HepG2 (cell line): Measurements from ENCODE around the gene CHST3. TPM values are rescaled to one million over a fixed set of nuclear protein-coding genes. Genes with fewer than 3 reads are reported as not detected.

Source experiments
- ATAC-seq: fragments of 200-7000 bp; cut with Tn5 transposase; 3 replicates; pipeline ENCODE4 v1.9.1; 2020; ENCODE audit warnings: mild to moderate bottlenecking, moderate library complexity
- BruUV-seq: library from RNA; stranded (reverse); fragments of 400-500 nt; replicated peaks from 2 replicates; lab custom pipeline; 2021; lab: Mats Ljungman, UMichigan
- CTCF ChIA-PET: fragments of 300-600 bp; formaldehyde crosslinking; extraction: SDS; loops from one replicate; lab custom pipeline; 2021; ENCODE audit warnings: low total read pairs, inconsistent platforms, low intra/inter-chr PET ratio; lab: Yijun Ruan, JAX
- POLR2A ChIA-PET: fragments of 350-600 bp; sonication (Branson Sonifier 250); formaldehyde crosslinking; loops from one replicate; lab custom pipeline; 2020; ENCODE audit warnings: antibody characterized with exemption, inconsistent platforms; lab: Yijun Ruan, JAX
- DNase-seq: peaks from one replicate; pipeline ENCODE4 v3.0.0-alpha.2; 2015; ENCODE audit warnings: low spot score
- FAIRE-seq: peaks from 3 replicates; lab custom pipeline; 2011; peaks lifted over from hg19 to GRCh38; lab: Jason Lieb, UNC
- H2AFZ ChIP-seq: one replicate; pipeline ENCODE4 v1.6.1; 2011; ENCODE audit warnings: low read length, inconsistent platforms
- H3K27ac ChIP-seq: fragments of 300-600 bp; 3 replicates; pipeline ENCODE4 v1.8.0; 2011; ENCODE audit warnings: mixed run types, mild to moderate bottlenecking, mixed read lengths, low read length, inconsistent platforms; ENCODE audit not compliant: insufficient read depth; ENCODE audit errors: extremely low read length
- H3K27me3 ChIP-seq, 2 experiments: fragments of 200-600 bp in 1 of 2; 2 replicates in 1 of 2; 3 replicates in 1 of 2; pipeline versions ENCODE4 v1.6.0 to v1.8.0; 2011; ENCODE audit warnings: low read length in 2 of 2, mild to moderate bottlenecking in 2 of 2, moderate library complexity in 2 of 2, inconsistent platforms in 1 of 2; ENCODE audit not compliant: insufficient read depth in 2 of 2, control insufficient read depth in 1 of 2
- H3K36me3 ChIP-seq, 2 experiments: fragments of 200-600 bp in 1 of 2; replicated peaks in 1 of 2; 2 replicates in 1 of 2; 3 replicates in 1 of 2; pipeline versions ENCODE4 v1.5.1 to v1.8.0; 2011; ENCODE audit warnings: low read length in 2 of 2, inconsistent platforms in 1 of 2; ENCODE audit not compliant: insufficient read depth in 2 of 2, control insufficient read depth in 1 of 2
- H3K4me1 ChIP-seq: 2 replicates; pipeline ENCODE4 v1.5.1; 2012; ENCODE audit warnings: low read length, inconsistent platforms; ENCODE audit not compliant: insufficient read depth
- H3K4me2 ChIP-seq: 2 replicates; pipeline ENCODE4 v1.6.0; 2011; ENCODE audit warnings: low read depth, low read length, inconsistent platforms
- H3K4me3 ChIP-seq, 3 experiments: fragments of 200-600 bp in 1 of 3; sonication (generic), shearing (Covaris generic) in 1 of 3; replicated peaks in 1 of 3; 2 replicates each; pipeline ENCODE4 v1.5.1; 2011 to 2016; ENCODE audit warnings: low read length in 3 of 3, inconsistent platforms in 2 of 3, low read depth in 2 of 3, mild to moderate bottlenecking in 2 of 3, control low read depth in 1 of 3, mixed read lengths in 1 of 3; ENCODE audit not compliant: insufficient read depth in 1 of 3
- H3K79me2 ChIP-seq: one replicate; pipeline ENCODE4 v1.6.1; 2011; ENCODE audit warnings: low read length, inconsistent platforms; ENCODE audit not compliant: insufficient read depth
- H3K9ac ChIP-seq: 2 replicates; pipeline ENCODE4 v1.6.0; 2011; ENCODE audit warnings: mild to moderate bottlenecking, low read depth, low read length, inconsistent platforms; ENCODE audit not compliant: insufficient read depth
- H3K9me3 ChIP-seq: 2 replicates; pipeline ENCODE4 v1.5.1; 2012; ENCODE audit warnings: mild to moderate bottlenecking, low read length
- H4K20me1 ChIP-seq: 2 replicates; pipeline ENCODE4 v1.6.0; 2011; ENCODE audit warnings: inconsistent platforms, mild to moderate bottlenecking, low read length, moderate library complexity; ENCODE audit not compliant: insufficient read depth
- CBX5 ChIP-seq: sonication (generic); formaldehyde crosslinking; IDR thresholded peaks from 2 replicates; pipeline ENCODE4 v1.4.0; 2020; ENCODE audit warnings: missing genetic modification reagents, borderline replicate concordance
- FOXO4 ChIP-seq: sonication (generic); formaldehyde crosslinking; conservative IDR thresholded peaks from 2 replicates; pipeline ENCODE4 v1.8.1; 2023; ENCODE audit warnings: missing genetic modification reagents
- HIVEP1 ChIP-seq: sonication (generic); formaldehyde crosslinking; IDR thresholded peaks from 2 replicates; pipeline ENCODE4 v1.4.0; 2020; ENCODE audit warnings: mild to moderate bottlenecking, missing genetic modification reagents
- HNRNPL ChIP-seq: fragments of 200-400 bp; formaldehyde crosslinking; IDR thresholded peaks from 2 replicates; pipeline ENCODE4 v1.6.1; 2017; ENCODE audit warnings: mild to moderate bottlenecking, low read depth, low read length
- MAZ ChIP-seq, 2 experiments: sonication (generic) in 1 of 2; formaldehyde crosslinking in 1 of 2; IDR thresholded peaks; 2 replicates each; pipeline versions ENCODE4 v1.5.0 to v1.6.1; 2012 to 2020; ENCODE audit warnings: low read depth in 2 of 2, mild to moderate bottlenecking in 2 of 2, borderline replicate concordance in 1 of 2, improper control_type of control experiment in 1 of 2, low read length in 1 of 2, missing genetic modification reagents in 1 of 2, moderate library complexity in 1 of 2
- MTF1 ChIP-seq: sonication (generic); formaldehyde crosslinking; IDR thresholded peaks from 2 replicates; pipeline ENCODE4 v1.5.0; 2020; ENCODE audit warnings: missing genetic modification reagents
- NPAS2 ChIP-seq: sonication (generic); formaldehyde crosslinking; IDR thresholded peaks from 2 replicates; pipeline ENCODE4 v1.8.0; 2022; ENCODE audit warnings: mild to moderate bottlenecking, missing genetic modification reagents, borderline replicate concordance
- RXRA ChIP-seq: sonication (generic); formaldehyde crosslinking; IDR thresholded peaks from 2 replicates; pipeline ENCODE4 v1.5.1; 2020; ENCODE audit warnings: missing genetic modification reagents
- UBTF ChIP-seq: sonication (generic); formaldehyde crosslinking; IDR thresholded peaks from 2 replicates; pipeline ENCODE4 v1.4.0; 2020; ENCODE audit warnings: mild to moderate bottlenecking, missing genetic modification reagents
- ZBTB20 ChIP-seq: sonication (generic); formaldehyde crosslinking; IDR thresholded peaks from 2 replicates; pipeline ENCODE4 v1.8.1; 2023; ENCODE audit warnings: missing genetic modification reagents, low read depth, mild to moderate bottlenecking, borderline replicate concordance
- ZMYM3 ChIP-seq: sonication (generic); formaldehyde crosslinking; IDR thresholded peaks from 2 replicates; pipeline ENCODE4 v1.5.1; 2020; ENCODE audit warnings: mild to moderate bottlenecking, missing genetic modification reagents
- ZNF280B ChIP-seq: sonication (generic); formaldehyde crosslinking; IDR thresholded peaks from 2 replicates; pipeline ENCODE4 v1.5.0; 2020; ENCODE audit warnings: missing genetic modification reagents, mild to moderate bottlenecking, borderline replicate concordance
- ZNF3 ChIP-seq: IDR thresholded peaks from 2 replicates; pipeline ENCODE4 v1.7.0; 2017; ENCODE audit warnings: inconsistent platforms
- ZNF317 ChIP-seq: sonication (generic); formaldehyde crosslinking; IDR thresholded peaks from 2 replicates; pipeline ENCODE4 v1.5.0; 2020; ENCODE audit warnings: mild to moderate bottlenecking, missing genetic modification reagents
- ZNF768 ChIP-seq: sonication (generic); formaldehyde crosslinking; IDR thresholded peaks from 2 replicates; pipeline ENCODE4 v1.4.0; 2020; ENCODE audit warnings: missing genetic modification reagents
- WGBS: methylation state at CpG from one replicate; pipeline ENCODE4 v1.1.6; 2017; ENCODE audit warnings: low lambda C conversion rate; 5-methylcytosine and 5-hydroxymethylcytosine counted together
- in situ Hi-C: cut with HindIII; loops from 2 replicates; pipeline ENCODE4 v1.10.0; 2017; ENCODE audit warnings: low pct_unique_long_range_greater_than_20kb; ENCODE audit not compliant: extremely low pct_ligation_motif_present
- intact Hi-C: fragments of 100-400 bp; cut with micrococcal nuclease; formaldehyde crosslinking; loops from one replicate; pipeline ENCODE4 v1.10.0; 2022; ENCODE audit not compliant: unreplicated experiment
- polyA plus RNA-seq, 8 experiments: library from polyadenylated mRNA; depleted of rRNA in 3 of 8; stranded (reverse) in 7 of 8; unstranded in 1 of 8; fragments of >200 nt; fragmentation: Illumina TruSeq in 4 of 8; extraction: Trizol in 4 of 8; gene quantifications; 2 replicates each; pipeline versions ENCODE4 v1.2.1 to v1.2.3, GENCODE V29; 2011 to 2016; ENCODE audit warnings: low read depth in 4 of 8, missing spikeins in 1 of 8, mixed read lengths in 1 of 8; ENCODE audit not compliant: insufficient read depth in 1 of 8
- total RNA-seq, 5 experiments: library from RNA; depleted of rRNA; stranded (reverse); fragments of >200 nt; fragmentation: Illumina TruSeq; extraction: Trizol; gene quantifications; 2 replicates each; pipeline ENCODE4 v1.2.3, GENCODE V29; 2016; ENCODE audit warnings: low read depth in 1 of 5

Gene CHST3
- total and polyA plus RNA-seq, 2 of the 13 experiments (the other 11 are each of a cell fraction or from before 2014, with no cell fraction given): 7.2 to 18.7 TPM

GRCh38 chr10:71975087-71975870 is 11.1 kb downstream of the CHST3 start:
- no peak overlapping the region for H3K4me3 ChIP-seq
- ATAC-seq (no peak), DNase-seq (no peak), FAIRE-seq (no peak)
- intact Hi-C loops (no loop called here), in situ Hi-C loops (no loop called here)
- CTCF ChIA-PET: no interaction called here
- TF ChIP-seq UBTF (CRISPR knock-in tag): no peak
- TF ChIP-seq NPAS2 (CRISPR knock-in tag): no peak
- TF ChIP-seq ZNF3 (CRISPR knock-in tag): no peak
- peak; percentile 96 for TF ChIP-seq ZNF768
- 0 out of 2 replicates have a peak, but pooled peaks have one; percentile 43 for TF ChIP-seq FOXO4
- no peak for TF ChIP-seq ZNF280B (CRISPR knock-in tag)
- no peak for TF ChIP-seq ZBTB20 (CRISPR knock-in tag)
- no peak for TF ChIP-seq MTF1 (CRISPR knock-in tag)
- TF ChIP-seq ZNF317 (CRISPR knock-in tag): peak; percentile 78
- TF ChIP-seq RXRA (CRISPR knock-in tag): no peak
- TF ChIP-seq HIVEP1: 0 out of 2 replicates have a peak, but pooled peaks have one; percentile 4
- TF ChIP-seq MAZ (IDR thresholded peaks at IDR 0.05; ENCODE audit: borderline replicate concordance, low read depth, low read length): no peak
- TF ChIP-seq MAZ (CRISPR knock-in tag; IDR thresholded peaks at IDR 0.05; ENCODE audit: low read depth): no peak
- TF ChIP-seq ZMYM3 (CRISPR knock-in tag): peak; percentile 80
- peak; percentile 53; the same call in 1 of the 2 replicates for TF ChIP-seq HNRNPL
- TF ChIP-seq CBX5 (CRISPR knock-in tag): no peak
- H2AFZ ChIP-seq: no peak overlapping the region
- H3K36me3 ChIP-seq: peaks cover 8 to 31% of the 10 kb centered on the region in 2 experiments
- H3K27ac ChIP-seq: peak overlapping the region; percentile 91
- WGBS: 92% methylated on average over 10 of the region's 15 CpGs
- POLR2A ChIA-PET: interaction anchor here (1.1 to 3.7 kb wide), 6 partner anchors 11 to 56 kb away, joined by 3 to 39 read pairs (median 15); partner anchors contain the start of gene CHST3
- peaks cover 71% of the 10 kb centered on the region for H3K4me1 ChIP-seq
- peak overlapping the region; percentile 94; the same call in 1 of the 2 replicates for H3K4me2 ChIP-seq
- no TSS peak for BruUV-seq
- no peaks in the 10 kb centered on the region for H3K9me3 ChIP-seq
- H4K20me1 ChIP-seq: no peaks in the 10 kb centered on the region
- H3K79me2 ChIP-seq: peaks cover 95% of the 10 kb centered on the region
- H3K9ac ChIP-seq: peak overlapping the region; percentile 70
- no peaks in the 10 kb centered on the region for H3K27me3 ChIP-seq
